Epithelial cell of umbilical artery (primary cell): ENCODE measurements around the gene CMAS. TPM values are rescaled to one million over a fixed set of nuclear protein-coding genes. Genes with fewer than 3 reads are reported as not detected.

ENCODE experiments used
- total RNA-seq: library from RNA; depleted of rRNA; stranded (reverse); fragments of >200 nt; gene quantifications from 2 replicates; pipeline ENCODE4 v1.2.3, GENCODE V29; 2014

CMAS gene
- total RNA-seq = 26.6 and 31.9 TPM in 2 replicates

DNA sequence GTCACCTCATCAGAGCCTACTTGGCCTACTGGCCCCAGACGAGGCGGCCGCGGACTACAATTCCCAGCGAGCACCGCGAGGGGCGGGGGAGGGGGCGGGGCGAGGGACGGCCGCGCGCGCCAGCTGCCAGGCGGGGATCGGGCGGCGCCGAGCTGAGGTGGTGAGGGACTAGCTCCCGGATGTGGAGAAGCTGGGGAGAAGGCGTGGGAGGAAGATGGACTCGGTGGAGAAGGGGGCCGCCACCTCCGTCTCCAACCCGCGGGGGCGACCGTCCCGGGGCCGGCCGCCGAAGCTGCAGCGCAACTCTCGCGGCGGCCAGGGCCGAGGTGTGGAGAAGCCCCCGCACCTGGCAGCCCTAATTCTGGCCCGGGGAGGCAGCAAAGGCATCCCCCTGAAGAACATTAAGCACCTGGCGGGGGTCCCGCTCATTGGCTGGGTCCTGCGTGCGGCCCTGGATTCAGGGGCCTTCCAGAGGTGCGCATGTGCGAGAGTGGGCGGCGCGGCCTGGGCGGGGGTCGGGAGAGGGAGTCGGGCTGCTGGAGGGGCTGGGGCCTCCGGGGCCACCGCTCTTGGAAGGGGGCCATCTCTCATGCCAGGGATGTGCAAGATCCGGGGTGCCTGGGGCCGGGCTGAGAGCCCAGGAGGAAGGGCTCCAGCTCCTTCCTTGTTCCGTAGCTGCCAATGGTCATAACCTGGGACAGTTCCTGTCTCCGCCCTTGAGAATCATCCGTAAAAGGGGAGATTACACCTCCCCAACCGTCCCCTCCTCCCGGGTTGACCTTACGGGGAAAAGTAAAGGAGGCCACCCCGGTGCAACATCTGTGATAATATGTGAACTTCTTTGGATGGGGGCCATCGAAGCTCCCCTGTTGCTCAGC lies at the start of gene CMAS:
TSS of gene CMAS (plus strand) at position 129 of the 878 bp plus-strand sequence. CDS start at position 215, 86 bp downstream.

Other genes starting within 250 kb of the CMAS start
- gene ABCC9, start 104.8 kb upstream of the CMAS start, total RNA-seq = under 0.01 and 0.15 TPM in 2 replicates